Measurements from ENCODE around the gene LTF. TPM values are rescaled to one million over a fixed set of nuclear protein-coding genes. Genes with fewer than 3 reads are reported as not detected.

Gene LTF
- total and polyA plus RNA-seq, 9 of the 15 experiments (the other 6 are each of a cell fraction or from before 2014, with no cell fraction given): 0.07 TPM; not detected in 8

DNA sequence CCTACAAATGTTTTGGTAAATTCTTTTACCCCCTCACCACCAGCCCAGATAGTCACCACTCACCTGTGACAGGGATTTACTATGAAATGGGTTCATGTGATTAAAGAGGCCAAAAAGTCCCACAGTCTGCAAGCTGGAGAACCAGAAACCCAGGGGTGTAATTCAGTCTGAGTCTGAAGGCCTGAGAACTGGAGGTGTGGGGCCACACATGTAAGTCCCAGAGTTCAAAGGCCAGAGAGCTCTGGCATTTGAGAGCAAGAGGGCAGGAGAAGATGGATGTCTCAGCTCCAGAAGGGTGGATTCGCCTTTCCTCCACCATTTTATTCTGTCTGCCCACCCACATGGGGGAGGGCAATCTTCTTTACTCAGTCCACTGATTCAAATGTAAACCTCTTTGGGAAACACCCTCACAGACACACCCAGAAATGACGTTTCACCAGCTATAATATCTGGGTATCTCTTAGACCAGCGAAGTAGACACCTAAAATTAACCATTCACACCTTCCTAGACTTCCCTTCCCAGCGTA is 45.0 kb upstream of the LTF start (continued):
- TF ChIP-seq, protein P1, sequence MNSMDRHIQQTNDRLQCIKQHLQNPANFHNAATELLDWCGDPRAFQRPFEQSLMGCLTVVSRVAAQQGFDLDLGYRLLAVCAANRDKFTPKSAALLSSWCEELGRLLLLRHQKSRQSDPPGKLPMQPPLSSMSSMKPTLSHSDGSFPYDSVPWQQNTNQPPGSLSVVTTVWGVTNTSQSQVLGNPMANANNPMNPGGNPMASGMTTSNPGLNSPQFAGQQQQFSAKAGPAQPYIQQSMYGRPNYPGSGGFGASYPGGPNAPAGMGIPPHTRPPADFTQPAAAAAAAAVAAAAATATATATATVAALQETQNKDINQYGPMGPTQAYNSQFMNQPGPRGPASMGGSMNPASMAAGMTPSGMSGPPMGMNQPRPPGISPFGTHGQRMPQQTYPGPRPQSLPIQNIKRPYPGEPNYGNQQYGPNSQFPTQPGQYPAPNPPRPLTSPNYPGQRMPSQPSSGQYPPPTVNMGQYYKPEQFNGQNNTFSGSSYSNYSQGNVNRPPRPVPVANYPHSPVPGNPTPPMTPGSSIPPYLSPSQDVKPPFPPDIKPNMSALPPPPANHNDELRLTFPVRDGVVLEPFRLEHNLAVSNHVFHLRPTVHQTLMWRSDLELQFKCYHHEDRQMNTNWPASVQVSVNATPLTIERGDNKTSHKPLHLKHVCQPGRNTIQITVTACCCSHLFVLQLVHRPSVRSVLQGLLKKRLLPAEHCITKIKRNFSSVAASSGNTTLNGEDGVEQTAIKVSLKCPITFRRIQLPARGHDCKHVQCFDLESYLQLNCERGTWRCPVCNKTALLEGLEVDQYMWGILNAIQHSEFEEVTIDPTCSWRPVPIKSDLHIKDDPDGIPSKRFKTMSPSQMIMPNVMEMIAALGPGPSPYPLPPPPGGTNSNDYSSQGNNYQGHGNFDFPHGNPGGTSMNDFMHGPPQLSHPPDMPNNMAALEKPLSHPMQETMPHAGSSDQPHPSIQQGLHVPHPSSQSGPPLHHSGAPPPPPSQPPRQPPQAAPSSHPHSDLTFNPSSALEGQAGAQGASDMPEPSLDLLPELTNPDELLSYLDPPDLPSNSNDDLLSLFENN (IDR thresholded peaks at IDR 0.05; ENCODE audit: low read depth in 2 of 2, low read length in 2 of 2): no peak
- TF ChIP-seq HLTF (IDR thresholded peaks at IDR 0.05) (no peak), SOX6 (IDR thresholded peaks at IDR 0.05) (no peak)
- TF ChIP-seq, protein P2, sequence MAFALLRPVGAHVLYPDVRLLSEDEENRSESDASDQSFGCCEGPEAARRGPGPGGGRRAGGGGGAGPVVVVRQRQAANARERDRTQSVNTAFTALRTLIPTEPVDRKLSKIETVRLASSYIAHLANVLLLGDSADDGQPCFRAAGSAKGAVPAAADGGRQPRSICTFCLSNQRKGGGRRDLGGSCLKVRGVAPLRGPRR (CRISPR knock-in tag; IDR thresholded peaks at IDR 0.05): 0 out of 2 replicates have a peak, but pooled peaks have one; percentile 3
- TF ChIP-seq, protein P3, sequence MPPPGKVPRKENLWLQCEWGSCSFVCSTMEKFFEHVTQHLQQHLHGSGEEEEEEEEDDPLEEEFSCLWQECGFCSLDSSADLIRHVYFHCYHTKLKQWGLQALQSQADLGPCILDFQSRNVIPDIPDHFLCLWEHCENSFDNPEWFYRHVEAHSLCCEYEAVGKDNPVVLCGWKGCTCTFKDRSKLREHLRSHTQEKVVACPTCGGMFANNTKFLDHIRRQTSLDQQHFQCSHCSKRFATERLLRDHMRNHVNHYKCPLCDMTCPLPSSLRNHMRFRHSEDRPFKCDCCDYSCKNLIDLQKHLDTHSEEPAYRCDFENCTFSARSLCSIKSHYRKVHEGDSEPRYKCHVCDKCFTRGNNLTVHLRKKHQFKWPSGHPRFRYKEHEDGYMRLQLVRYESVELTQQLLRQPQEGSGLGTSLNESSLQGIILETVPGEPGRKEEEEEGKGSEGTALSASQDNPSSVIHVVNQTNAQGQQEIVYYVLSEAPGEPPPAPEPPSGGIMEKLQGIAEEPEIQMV (tag; conservative IDR thresholded peaks at IDR 0.05; ENCODE audit: low read depth): peak; percentile 50; the same call in 1 of the 2 replicates

Measured in K562 (cell line).